GM21737 (cell line): ENCODE measurements around the gene CDHR2.

Source experiments
- ATAC-seq: cut with Tn5 transposase; IDR thresholded peaks from one replicate; pipeline ENCODE4 v1.9.1; 2021; ENCODE audit warnings: mild to moderate bottlenecking, moderate library complexity; ENCODE audit not compliant: unreplicated experiment

Gene CDHR2

GRCh38 chr5:176612855-176613254, 63.7 kb downstream of the CDHR2 start:
- ATAC-seq, result no peak

- no peak for ATAC-seq
Measured at GRCh38 chr5:176614805-176615478, 65.8 kb downstream of the CDHR2 start.

- no peak for ATAC-seq
Measured at GRCh38 chr5:176616511-176616910, 67.4 kb downstream of the CDHR2 start.

GRCh38 chr5:176618783-176619182, 69.6 kb downstream of the CDHR2 start:
- no peak for ATAC-seq

GRCh38 chr5:176619203-176619568, 70.0 kb downstream of the CDHR2 start:
- peak; percentile 81 for ATAC-seq

GRCh38 chr5:176619569-176620332, 70.6 kb downstream of the CDHR2 start:
- no peak for ATAC-seq

GRCh38 chr5:176620333-176620981, 71.3 kb downstream of the CDHR2 start:
- ATAC-seq, result no peak

GRCh38 chr5:176621661-176622079, 72.5 kb downstream of the CDHR2 start:
- no peak for ATAC-seq

GRCh38 chr5:176624142-176624541, 75.0 kb downstream of the CDHR2 start:
- ATAC-seq, result no peak

GRCh38 chr5:176624938-176625337, 75.8 kb downstream of the CDHR2 start:
- ATAC-seq, result no peak

- no peak for ATAC-seq
Measured at GRCh38 chr5:176625512-176625911, 76.4 kb downstream of the CDHR2 start.

GRCh38 chr5:176625966-176626875, 77.1 kb downstream of the CDHR2 start:
- ATAC-seq, result no peak

GRCh38 chr5:176626876-176627236, 77.7 kb downstream of the CDHR2 start:
- ATAC-seq, result no peak

- no peak for ATAC-seq
Measured at GRCh38 chr5:176627582-176627981, 78.4 kb downstream of the CDHR2 start.

- ATAC-seq, result no peak
Measured at GRCh38 chr5:176628406-176629228, 79.5 kb downstream of the CDHR2 start.

- no peak for ATAC-seq
Measured at GRCh38 chr5:176629317-176629852, 80.2 kb downstream of the CDHR2 start.

GRCh38 chr5:176629853-176630680, 80.9 kb downstream of the CDHR2 start, which contains the start of the genes EIF4E1B and SNCB:
EIF4E1B (plus strand) TSS chr5:176630675; CDS start chr5:176642788, 12,113 bp downstream.
SNCB (minus strand) TSS chr5:176630534; CDS start chr5:176629654, 880 bp downstream.
- no peak for ATAC-seq

- no peak for ATAC-seq
Measured at GRCh38 chr5:176630681-176631222, 81.6 kb downstream of the CDHR2 start.
